Fibroblast of skin of right biceps (primary cell): ENCODE results near the gene CARHSP1.
"Not testable (repeated sequence)": the region's sequence is repeated elsewhere in the genome, so short reads cannot be mapped to it uniquely, and the experiment has no call there.

Experiments
- DNase-seq: peaks from one replicate; pipeline ENCODE4 v3.0.0-alpha.2; 2013

Gene CARHSP1

GRCh38 chr16:8853150-8853549 lies 15.7 kb downstream of the CARHSP1 start:
- no peak for DNase-seq

- DNase-seq: no peak
Observed at GRCh38 chr16:8852534-8852933, 16.3 kb downstream of the CARHSP1 start.

- no peak for DNase-seq
Observed at GRCh38 chr16:8851761-8852403, 16.9 kb downstream of the CARHSP1 start.

GRCh38 chr16:8850279-8850885 lies 18.4 kb downstream of the CARHSP1 start:
- DNase-seq: peak; percentile 71

DNA sequence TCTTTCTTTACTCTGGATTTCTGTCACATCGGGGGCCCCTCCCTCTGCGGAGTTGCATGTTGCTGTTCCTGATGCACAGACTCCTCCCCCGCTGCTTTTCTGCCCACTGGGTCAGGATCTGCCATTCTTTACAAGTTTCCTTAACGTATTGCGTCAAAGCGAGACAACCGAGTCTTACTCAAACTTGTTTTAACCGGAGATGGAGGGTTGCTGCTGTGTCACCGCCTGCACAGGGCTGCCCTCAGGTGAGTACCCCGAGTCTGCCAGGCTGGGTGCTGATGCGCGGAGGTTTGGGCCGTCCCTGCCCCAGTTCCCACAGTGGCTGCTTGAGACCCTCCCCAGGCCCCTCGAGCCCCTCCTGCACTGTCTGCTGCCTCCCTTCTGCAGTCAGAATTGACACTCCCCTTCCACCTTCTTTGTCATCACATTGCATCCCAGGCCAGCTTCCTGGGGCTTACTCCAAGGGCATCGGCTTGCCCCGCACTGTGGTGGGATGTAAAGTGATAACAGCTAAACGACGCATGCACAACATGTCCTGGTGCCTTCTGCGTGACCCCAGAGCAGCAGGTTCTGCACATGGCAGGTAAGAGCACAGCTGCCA lies 19.3 kb downstream of the CARHSP1 start:
- no peak for DNase-seq

DNA sequence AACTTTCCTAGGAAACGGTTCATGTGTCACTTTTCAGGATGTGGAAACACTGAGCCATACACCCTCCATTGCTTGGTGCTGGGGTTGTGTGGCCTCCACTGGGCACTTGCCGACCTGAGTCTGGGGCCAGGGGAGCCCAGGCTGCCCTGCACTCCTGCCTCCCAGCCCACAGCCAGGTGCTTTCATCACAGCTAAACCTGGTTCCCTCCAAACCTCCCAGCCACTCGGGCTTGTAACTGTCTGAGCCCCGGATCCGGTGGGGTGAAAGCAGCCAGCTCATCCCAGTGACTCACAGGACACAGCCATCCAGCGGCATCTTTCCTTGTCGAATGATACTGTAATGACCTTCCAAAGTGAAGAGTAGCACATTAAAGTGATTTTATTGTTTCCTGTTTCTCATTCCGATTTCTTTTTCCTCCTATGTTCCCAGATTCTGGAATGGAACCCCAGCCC lies 19.8 kb downstream of the CARHSP1 start:
- peak; percentile 87 for DNase-seq

GRCh38 chr16:8848231-8848938 lies 20.4 kb downstream of the CARHSP1 start:
- no peak for DNase-seq

DNA sequence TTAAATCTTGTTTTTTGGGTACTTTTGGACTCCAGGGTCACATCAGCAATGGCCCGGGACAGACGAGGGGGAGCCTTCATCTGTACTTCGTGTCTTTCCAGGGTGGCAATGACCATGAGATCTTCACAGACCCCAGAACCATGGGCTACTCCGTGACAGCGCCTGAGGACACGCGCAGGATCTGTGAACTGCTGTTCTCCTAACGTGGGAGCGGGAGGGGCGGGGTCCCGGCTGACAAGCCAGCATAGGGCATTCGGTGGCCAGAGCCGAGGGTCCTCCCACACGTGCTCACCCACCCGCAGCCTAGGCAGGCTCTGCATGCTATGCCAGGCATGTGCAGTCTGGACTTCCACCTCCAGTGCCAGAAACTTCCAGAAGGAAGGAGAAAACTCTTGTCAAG lies 21.2 kb downstream of the CARHSP1 start:
- no peak for DNase-seq

DNA sequence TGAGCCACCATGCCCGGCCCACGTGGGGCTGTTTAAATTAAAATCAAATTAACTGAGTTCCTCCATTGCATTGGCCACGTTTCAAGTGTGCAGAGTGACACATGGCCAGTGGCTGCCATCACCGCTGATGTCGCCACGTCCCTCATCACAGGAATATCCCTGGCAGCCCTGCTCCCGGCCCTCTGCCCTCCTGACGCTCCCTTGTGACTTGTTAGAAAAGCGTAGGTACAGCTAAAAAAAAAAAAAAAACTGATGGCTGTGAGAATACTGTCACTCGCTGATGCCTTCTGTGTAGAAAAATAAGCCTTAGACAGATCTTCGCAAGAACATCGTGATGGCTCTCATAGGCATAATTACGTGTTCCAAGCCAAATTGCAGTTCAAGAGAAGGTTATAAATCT lies 21.7 kb downstream of the CARHSP1 start:
- peak; percentile 31 for DNase-seq

GRCh38 chr16:8846401-8846932 lies 22.3 kb downstream of the CARHSP1 start:
- DNase-seq: no peak

GRCh38 chr16:8845699-8846298 lies 23.0 kb downstream of the CARHSP1 start:
- DNase-seq: no peak

- not testable (repeated sequence) for DNase-seq
Observed at GRCh38 chr16:8843296-8843695, 25.5 kb downstream of the CARHSP1 start.

DNA sequence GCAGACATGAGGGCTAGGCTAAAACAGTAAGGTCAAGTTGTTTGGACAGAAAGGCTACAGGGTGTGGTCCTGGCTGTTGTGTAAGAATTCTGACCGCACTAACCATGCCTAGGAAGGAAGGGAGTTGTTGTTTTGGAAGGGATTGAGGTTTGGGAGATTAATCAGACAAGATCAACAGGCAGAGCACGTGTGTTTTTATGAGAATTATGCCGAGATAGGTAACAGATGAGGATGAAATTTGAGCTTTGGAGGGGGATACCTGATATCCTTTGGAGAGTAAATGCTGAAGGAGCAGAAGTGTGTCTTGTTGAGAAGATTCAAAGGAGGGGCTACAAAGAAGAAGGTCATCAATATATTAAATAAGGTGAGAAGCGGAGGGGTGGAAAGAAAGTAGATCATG lies 26.8 kb downstream of the CARHSP1 start:
- DNase-seq: not testable (repeated sequence)

GRCh38 chr16:8837594-8837993 lies 31.2 kb downstream of the CARHSP1 start:
- not testable (repeated sequence) for DNase-seq

DNA sequence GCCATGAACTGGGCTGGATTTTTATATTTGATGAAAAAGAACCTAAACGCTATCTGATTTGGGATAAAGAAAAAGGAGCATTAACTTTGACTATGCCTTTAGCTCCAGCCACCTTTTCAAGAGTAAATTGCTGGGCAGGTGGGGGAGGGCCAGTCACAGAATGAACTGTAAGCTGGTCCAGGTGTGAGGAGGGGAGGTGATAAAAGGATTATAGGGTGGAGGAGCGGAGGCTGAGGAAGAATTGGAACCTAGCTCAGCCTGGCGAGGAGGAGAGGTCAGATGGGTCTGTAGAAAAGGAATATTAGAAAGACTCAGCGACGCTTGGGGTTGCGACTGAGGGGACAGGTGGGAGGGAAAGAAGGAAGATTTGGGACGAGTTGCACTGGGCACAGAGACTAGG lies 32.0 kb downstream of the CARHSP1 start:
- not testable (repeated sequence) for DNase-seq

DNA sequence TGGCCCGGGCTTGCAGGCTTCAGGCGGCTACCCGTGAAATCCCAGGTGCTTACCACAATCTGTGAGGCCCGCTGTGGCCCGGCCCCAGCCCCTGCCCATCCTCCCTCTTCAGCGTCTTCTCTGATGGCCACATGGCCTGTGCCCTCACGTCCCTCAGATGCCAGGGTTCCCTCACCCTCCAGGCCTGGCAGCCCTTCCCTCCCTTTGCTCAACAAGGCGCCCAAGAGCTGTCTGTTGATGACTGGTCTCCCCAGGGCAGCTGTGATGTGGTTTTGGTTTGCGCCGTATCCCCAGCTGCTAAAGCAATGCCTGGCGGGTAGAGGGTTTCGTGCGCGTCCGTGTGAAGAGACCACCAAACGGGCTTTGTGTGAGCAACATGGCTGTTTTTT lies 36.1 kb downstream of the CARHSP1 start:
- no peak for DNase-seq

DNA sequence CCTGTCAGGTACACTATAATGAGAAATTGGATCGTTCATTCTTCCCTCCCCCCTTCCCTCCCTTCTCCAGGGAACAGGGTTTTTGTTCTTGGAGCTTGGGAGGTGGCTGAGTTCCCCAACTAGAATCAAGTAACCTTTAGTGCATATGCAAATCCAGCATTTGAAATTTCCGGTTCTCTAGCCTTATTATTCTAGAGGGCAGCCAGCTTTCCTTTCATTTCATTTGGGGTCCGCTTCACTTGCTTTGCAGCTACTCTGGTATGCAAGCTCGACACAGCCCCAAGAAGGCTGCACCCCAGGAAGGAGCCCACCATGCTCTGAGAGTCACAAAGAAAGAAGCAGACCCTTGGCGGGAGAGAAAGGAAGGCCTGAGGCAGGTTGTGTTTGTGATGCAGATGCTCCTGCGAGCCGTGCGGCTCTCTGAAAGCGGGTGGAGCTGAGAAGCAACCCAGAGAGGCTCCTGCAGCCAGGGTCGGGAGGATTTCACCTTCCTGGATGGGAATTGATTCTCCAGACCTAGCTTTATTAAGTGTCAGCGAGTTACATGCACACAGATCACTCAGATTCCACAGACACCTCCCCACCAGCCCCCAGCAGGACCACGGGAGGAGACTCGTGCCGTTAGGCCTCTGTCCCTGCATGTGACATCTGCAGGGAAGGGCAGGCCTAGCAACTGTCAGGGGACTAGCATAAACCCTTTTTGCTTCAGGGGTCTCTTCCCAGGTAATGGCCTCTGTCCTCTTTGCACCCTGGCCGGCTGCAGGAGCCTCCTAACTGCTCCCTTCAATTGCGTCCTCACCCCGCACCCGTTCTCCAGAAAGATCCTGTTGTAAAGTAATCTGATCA lies 36.7 kb downstream of the CARHSP1 start:
- DNase-seq: no peak

- no peak for DNase-seq
Observed at GRCh38 chr16:8831450-8831849, 37.4 kb downstream of the CARHSP1 start.

DNA sequence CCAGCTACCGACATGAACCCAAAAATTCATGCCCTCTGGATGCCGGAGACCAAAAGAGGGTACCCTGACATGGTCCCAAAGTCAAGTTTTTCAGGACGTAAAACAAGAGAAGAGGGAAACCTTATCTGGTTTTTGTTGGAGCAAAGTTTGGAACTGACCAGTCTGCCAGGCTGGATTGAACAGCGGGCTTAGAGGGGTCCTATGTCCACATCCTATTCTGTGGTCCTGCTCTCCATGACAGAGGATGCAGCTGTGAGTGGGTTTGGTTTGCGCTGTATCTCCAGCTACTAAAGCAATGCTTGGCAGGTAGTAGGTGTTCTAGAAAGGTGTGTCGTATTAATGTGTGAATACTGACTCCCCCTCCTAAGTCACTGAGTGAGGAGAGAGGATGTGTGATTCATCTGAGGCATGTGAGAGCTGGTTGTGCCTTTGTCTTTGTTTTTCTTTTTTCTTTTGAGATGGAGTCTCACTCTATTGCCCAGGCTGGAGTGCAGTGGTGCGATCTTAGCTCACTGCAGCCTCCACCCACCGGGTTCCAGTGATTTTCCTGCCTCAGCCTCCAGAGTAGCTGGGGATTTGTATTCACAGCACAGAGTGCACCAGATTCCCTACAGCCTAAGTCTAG lies 40.2 kb downstream of the CARHSP1 start:
- DNase-seq: no peak

GRCh38 chr16:8826278-8826879 lies 42.4 kb downstream of the CARHSP1 start:
- no peak for DNase-seq

GRCh38 chr16:8822403-8822802 lies 46.4 kb downstream of the CARHSP1 start:
- DNase-seq: no peak
